T-helper 1 cell treated with Interleukin-12 subunit alpha and Interleukin-12 subunit beta and Interleukin-4 antibody, amounts not matched to agents 30 ng/mL and 1 ng/mL, for 36 hours (primary cell): ENCODE measurements around the gene GRK5. TPM values are rescaled to one million over a fixed set of nuclear protein-coding genes. Genes with fewer than 3 reads are reported as not detected.
"Not testable (repeated sequence)": the region's sequence is repeated elsewhere in the genome, so short reads cannot be mapped to it uniquely, and the experiment has no call there.

Experiments
- intact Hi-C: fragments of 100-400 bp; cut with micrococcal nuclease; formaldehyde crosslinking; loops from one replicate; pipeline ENCODE4 v1.15.1; 2024
- total RNA-seq: library from RNA; stranded (reverse); gene quantifications from 2 replicates; pipeline ENCODE4 v1.2.3, GENCODE V29; 2022

The GRK5 gene
- total RNA-seq, 1 donor from 2014 or later, result 50.1 TPM

- intact Hi-C loops, result no loop called here
These were observed 10.7 kb downstream of the GRK5 start for GRCh38 chr10:119217991-119218490.

- intact Hi-C loops, result no loop called here
These were observed 12.5 kb downstream of the GRK5 start for GRCh38 chr10:119219871-119220270.

DNA sequence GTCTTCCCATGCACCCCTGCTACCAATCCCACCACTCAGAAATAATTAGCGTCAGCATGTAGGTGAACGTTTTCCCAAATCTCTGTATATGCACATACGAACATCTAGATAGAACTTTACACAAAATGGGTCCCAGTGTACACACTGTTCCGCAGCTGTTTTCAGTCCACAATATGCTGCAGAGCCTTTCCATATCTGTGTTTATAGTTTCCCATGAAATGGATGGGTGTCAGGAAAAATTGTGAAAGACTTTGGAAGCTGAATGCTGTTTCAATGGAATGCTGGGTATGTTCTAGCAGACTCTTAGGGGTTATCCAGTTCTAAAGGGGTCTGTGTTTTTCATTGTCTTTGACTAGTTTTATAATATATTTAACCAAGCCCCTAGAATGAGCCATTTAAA is 13.8 kb downstream of the GRK5 start:
- intact Hi-C loops, result no loop called here

GRCh38 chr10:119221666-119222065 is 14.3 kb downstream of the GRK5 start:
- intact Hi-C loops, result no loop called here

DNA sequence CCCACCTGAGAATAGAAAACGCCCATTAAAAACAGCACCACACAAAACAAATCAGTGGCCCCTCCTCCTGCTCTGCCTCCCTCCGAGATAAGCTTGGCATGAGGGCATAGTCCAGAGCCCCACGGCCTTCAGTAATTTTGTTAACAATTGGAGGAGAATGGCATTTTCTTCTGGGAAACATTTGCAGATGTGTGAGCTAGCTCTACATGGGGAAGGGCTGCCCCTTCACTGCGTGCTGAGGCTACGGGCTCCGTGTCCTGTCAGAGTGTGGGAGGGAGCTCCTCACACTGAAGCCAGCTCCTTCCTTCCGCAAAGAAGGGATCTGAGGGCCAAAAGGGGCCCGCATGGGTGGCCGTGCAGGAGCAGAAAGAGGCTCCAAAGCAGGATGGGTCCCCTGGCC is 15.2 kb downstream of the GRK5 start:
- intact Hi-C loops, result no loop called here

DNA sequence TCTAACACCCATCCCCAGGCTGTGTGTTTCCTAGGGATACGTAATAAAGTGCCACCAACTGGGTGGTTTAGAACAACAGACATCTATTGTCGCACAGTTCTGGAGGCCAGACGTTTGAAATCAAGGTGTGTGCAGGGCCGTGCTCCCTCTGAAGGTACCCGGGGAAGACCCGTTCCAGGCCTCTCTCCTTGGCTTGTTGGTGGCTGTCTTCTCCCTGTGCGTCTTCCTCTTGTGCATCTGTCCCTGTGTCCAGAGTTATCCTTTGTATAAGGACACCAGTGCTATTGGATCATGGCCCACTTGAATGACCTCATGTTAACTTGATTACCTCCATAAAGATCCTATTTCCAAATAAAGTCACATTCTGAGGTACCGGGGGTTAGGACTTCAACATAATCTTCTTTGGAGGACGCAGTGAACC is 15.6 kb downstream of the GRK5 start:
- intact Hi-C loops, result no loop called here

DNA sequence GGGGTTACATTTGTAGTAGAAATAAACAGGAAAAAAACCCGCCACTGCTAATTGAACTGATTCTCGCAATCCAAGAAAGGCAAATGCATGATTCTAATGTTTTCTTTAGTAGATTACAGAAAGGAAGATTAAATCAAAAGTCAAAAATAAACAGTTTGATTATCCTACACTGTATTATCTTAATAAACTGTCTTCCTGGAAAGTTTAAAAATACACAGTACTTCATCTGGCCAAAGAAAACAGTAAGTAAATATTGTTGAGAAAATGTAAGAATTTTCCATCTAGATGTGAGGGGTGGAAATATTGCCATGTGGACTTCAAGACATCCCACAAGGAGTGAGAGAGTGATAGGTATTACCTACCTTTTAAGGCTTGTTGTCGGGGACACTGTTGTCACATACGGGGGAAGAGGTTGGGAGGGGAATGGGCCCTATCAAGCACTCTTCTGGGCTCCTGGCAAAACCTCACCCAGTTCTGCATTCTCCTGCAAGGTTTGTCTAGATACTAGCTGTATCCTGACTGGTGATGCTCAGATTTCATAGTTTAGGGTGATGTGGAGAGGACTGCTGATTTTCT is 17.8 kb downstream of the GRK5 start:
- intact Hi-C loops, result no loop called here

DNA sequence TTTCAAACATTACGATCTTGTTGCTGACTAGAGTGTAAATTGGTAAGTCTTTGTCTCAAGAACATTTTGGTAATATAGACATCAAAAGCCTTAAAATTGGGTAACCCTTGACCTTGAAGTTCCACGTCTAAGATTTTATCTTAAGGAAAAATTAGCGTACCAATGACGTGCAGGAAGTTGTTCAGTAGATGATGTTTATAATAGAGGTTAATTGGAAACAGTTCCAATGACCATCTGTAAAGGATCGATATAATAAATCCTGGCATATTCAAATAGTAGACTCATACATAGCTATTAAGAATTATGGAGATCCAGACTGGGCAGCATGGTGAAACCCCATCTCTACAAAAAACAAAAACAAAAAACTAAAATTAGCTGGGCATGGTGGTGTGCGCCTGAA is 20.5 kb downstream of the GRK5 start:
- intact Hi-C loops, result no loop called here

GRCh38 chr10:119231654-119232053 is 24.3 kb downstream of the GRK5 start:
- intact Hi-C loops, result loop anchor here (2.0 to 5.0 kb wide), 2 partner anchors 19 to 36 kb away; no protein-coding TSS in a partner anchor

DNA sequence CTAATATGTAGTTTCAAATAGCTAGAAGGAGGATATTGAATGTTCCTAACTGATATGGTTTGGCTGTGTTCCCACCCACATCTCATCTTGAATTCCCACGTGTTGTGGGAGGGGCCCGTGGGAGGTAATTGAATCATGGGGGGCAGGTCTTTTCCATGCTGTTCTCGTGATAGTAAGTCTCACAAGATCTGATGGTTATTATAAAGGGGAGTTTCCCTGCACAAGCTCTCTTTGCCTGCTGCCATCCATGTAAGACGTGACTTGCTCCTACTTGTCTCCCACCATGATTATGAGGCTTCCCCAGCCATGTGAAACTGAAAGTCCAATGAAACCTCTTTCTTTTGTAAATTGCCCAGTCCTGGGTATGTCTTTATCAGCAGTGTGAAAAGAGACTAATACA is 25.1 kb downstream of the GRK5 start:
- intact Hi-C loops, result loop anchor here (2.0 to 5.0 kb wide), 2 partner anchors 20 to 35 kb away; no protein-coding TSS in a partner anchor

DNA sequence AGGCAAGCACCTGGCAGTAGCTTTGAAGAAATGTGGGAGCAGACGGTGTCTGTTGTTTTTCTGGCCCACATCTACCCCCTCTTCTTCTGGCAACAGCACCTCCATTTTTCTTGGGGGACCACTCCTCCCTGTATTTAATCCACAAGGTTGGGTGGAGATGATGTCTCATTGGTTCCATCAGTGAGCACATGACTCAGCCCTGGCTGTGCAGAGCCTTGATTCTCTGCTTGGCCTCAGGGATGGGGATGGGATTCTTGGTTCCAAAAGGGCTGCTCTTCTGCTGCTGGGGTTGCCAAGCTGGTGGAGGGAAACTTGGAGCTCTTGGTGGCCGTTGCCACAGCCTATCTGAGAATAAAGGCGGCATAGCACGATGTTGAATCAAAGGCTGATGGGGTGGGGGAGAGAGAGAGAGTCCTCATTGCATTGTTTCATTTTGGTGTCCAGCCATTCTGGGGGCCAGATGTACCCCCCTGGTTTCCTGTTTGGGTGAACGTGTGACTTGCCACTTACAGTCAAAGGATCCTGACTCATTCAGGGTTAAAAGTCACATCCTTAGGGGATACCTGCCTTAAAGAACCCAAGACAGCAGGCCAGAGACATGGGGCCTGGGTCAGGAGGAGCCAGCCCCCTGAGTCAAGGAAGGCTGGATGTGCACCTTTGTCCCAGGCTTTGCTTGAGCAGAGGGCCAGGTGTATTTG is 25.9 kb downstream of the GRK5 start:
- intact Hi-C loops, result loop anchor here (2.0 to 5.0 kb wide), 2 partner anchors 20 to 34 kb away; no protein-coding TSS in a partner anchor

DNA sequence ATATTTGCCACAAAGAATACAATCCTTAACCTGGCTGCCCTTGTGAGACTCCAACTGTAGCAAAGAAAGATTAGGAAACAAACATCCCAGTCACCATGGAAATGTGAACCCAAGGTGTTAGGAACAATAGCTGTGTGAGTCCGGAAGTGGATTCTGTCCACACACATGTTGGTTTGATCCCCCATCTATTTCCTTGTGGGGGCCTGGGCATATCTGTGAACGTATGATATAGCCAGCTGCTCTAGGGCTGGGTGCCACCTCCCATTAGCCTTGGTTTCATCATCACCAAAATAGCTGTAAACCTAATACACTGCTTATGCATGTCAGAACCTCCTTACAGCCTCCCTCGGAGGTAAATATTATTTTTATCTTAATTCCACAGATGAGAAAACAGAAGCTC is 26.4 kb downstream of the GRK5 start:
- intact Hi-C loops, result loop anchor here (2.0 to 5.0 kb wide), 2 partner anchors 21 to 33 kb away; no protein-coding TSS in a partner anchor

GRCh38 chr10:119235356-119235755 is 28.0 kb downstream of the GRK5 start:
- intact Hi-C loops, result no loop called here

GRCh38 chr10:119237722-119238436 is 30.5 kb downstream of the GRK5 start:
- intact Hi-C loops, result loop anchor here (1.0 to 2.0 kb wide), 2 partner anchors 9 to 69 kb away; no protein-coding TSS in a partner anchor

GRCh38 chr10:119238577-119238976 is 31.2 kb downstream of the GRK5 start:
- intact Hi-C loops, result no loop called here

GRCh38 chr10:119239015-119239414 is 31.6 kb downstream of the GRK5 start:
- intact Hi-C loops, result not testable (repeated sequence)

DNA sequence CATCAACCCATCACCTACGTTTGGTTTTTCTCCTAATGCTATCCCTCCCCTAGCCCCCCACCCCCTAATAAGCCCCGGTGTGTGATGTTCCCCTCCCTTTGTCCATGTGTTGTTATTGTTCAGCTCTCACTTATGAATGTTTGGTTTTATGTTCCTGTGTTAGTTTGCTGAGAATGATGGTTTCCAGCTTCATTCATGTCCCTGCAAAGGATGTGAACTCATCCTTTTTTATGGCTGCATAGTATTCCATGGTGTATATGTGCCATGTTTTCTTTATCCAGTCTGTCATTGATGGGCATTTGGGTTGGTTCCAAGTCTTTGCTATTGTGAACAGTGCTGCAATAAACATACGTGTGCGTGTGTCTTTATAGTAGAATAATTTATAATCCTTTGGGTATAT is 32.3 kb downstream of the GRK5 start:
- intact Hi-C loops, result not testable (repeated sequence)

DNA sequence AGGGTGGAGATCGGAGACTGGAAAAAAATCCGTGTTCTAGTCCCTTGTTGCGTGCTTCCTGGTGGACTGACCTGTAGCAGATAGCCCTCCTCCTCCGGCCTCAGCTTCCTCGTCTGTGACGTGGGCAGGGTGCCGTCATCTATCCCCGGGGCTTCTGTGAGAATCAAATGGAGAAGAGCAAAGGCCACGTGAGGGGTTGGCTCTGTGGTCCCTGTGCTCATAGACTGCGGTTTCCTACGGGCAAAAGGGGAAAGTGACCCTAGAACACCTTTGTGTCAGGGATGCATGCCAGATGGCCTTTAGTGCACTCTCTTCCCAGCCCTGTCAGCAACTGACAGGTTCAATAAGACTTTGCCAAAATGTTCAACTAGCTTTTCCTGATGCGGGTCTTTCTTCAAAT is 33.7 kb downstream of the GRK5 start:
- intact Hi-C loops, result no loop called here

- intact Hi-C loops, result no loop called here
These were observed 34.8 kb downstream of the GRK5 start for GRCh38 chr10:119242186-119242585.

- intact Hi-C loops, result no loop called here
These were observed 36.1 kb downstream of the GRK5 start for GRCh38 chr10:119243488-119243887.

- intact Hi-C loops, result no loop called here
These were observed 36.6 kb downstream of the GRK5 start for GRCh38 chr10:119243967-119244366.

DNA sequence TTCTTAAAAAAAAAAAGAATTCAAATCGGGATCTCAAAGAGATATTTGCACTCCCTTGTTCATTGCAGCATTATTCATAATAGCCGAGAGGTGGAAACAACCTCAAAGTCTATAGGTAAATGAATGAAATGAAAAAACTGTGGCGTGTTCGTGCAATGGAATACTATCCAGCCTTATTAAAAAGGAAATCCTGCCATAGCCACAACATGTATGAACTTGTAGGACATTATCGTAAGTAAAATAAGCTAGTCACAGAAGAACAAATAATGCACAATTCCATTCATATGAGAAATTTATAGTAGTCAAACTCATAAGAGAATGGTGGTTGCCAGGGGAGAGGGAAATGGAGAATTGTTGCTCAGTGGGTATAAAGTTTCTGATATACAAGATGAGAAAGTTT is 37.9 kb downstream of the GRK5 start:
- intact Hi-C loops, result no loop called here
